Measurements from ENCODE around the gene PDE3B. TPM values are rescaled to one million over a fixed set of nuclear protein-coding genes. Genes with fewer than 3 reads are reported as not detected.

PDE3B gene
- total and polyA plus RNA-seq, 2 of the 8 experiments (the other 6 are each of a cell fraction or from before 2014, with no cell fraction given), result 2.7 to 10.9 TPM

GRCh38 chr11:14854057-14854456 is 210.5 kb downstream of the PDE3B start:
- H4K91ac ChIP-seq (replicated peaks; ENCODE audit: insufficient read length, low read length), result no peak overlapping the region
- no peaks in the 10 kb centered on the region for H3K27me3 ChIP-seq (replicated peaks in 1 of 4; ENCODE audit: control insufficient read depth in 3 of 4, extremely low read depth in 1 of 4, insufficient read depth in 3 of 4, low read length in 3 of 4)
- no peak overlapping the region for H3K4me2 ChIP-seq (ENCODE audit: insufficient read depth in 1 of 2, low read depth in 2 of 2, low read length in 2 of 2)
- no peak overlapping the region for H3K18ac ChIP-seq (ENCODE audit: extremely low read depth, low read length)
- H3K36me3 ChIP-seq (ENCODE audit: control insufficient read depth in 2 of 4, insufficient read depth in 4 of 4, low read length in 3 of 4), result no peaks in the 10 kb centered on the region
- no peak overlapping the region for H2BK5ac ChIP-seq (ENCODE audit: low read depth, low read length)
- no peak overlapping the region for H3K23ac ChIP-seq (ENCODE audit: insufficient read length)
- no peaks in the 10 kb centered on the region for H4K20me1 ChIP-seq (replicated peaks in 1 of 2; ENCODE audit: control insufficient read depth in 1 of 2, insufficient read depth in 2 of 2, low read length in 2 of 2)
- no peak overlapping the region for H4K8ac ChIP-seq (ENCODE audit: extremely low read depth, insufficient read depth, low read length)
- no peak overlapping the region for H2AK5ac ChIP-seq (ENCODE audit: low read depth, low read length)
- no peak overlapping the region for H3K56ac ChIP-seq (replicated peaks; ENCODE audit: insufficient read length, low read depth, low read length)
- H2BK20ac ChIP-seq (ENCODE audit: low read length), result no peak overlapping the region
- no peak overlapping the region for H3K27ac ChIP-seq (ENCODE audit: low read depth, low read length)
- no peak overlapping the region for H3K4ac ChIP-seq (replicated peaks; ENCODE audit: insufficient read length, low read depth, low read length)
- DNase-seq (ENCODE audit: low read depth in 1 of 2, low spot score in 2 of 2) (no peak), FAIRE-seq (no peak)
- POLR2A ChIA-PET (ENCODE audit: partially characterized antibody), result interaction anchor here (0.7 kb wide), 1 partner anchor 209 kb away, joined by 3 read pairs; no protein-coding TSS in a partner anchor
- H3K23me2 ChIP-seq (ENCODE audit: low read depth, low read length), result no peaks in the 10 kb centered on the region
- H4K5ac ChIP-seq (ENCODE audit: insufficient read length, low read depth, low read length), result no peak overlapping the region
- no peaks in the 10 kb centered on the region for H3K9me3 ChIP-seq (ENCODE audit: insufficient read depth in 2 of 2, low read depth in 1 of 2, low read length in 1 of 2)
- H3K79me2 ChIP-seq (ENCODE audit: control insufficient read depth in 1 of 2, insufficient read depth in 2 of 2, low read length in 2 of 2), result no peaks in the 10 kb centered on the region
- H3K9ac ChIP-seq (replicated peaks in 1 of 4; ENCODE audit: extremely low read depth in 1 of 4, low read depth in 3 of 4, low read length in 3 of 4), result no peak overlapping the region
- H3K4me3 ChIP-seq (ENCODE audit: extremely low read depth in 1 of 4, insufficient read depth in 2 of 4, low read depth in 3 of 4, low read length in 4 of 4), result no peak overlapping the region
- no peaks in the 10 kb centered on the region for H3K4me1 ChIP-seq (replicated peaks in 1 of 4; ENCODE audit: control insufficient read depth in 3 of 4, insufficient read depth in 4 of 4, low read length in 3 of 4)
- CTCF ChIA-PET (ENCODE audit: partially characterized antibody), result interaction anchor here (0.6 kb wide), 1 partner anchor 50 kb away, joined by 3 read pairs; no protein-coding TSS in a partner anchor
- H3K14ac ChIP-seq (ENCODE audit: insufficient read length), result no peak overlapping the region
- no peak overlapping the region for H2BK12ac ChIP-seq (ENCODE audit: low read depth, low read length)
- H2BK15ac ChIP-seq (ENCODE audit: low read length), result no peak overlapping the region
- no peak overlapping the region for H2AFZ ChIP-seq (ENCODE audit: low read length)
- no peak overlapping the region for H2BK120ac ChIP-seq (replicated peaks; ENCODE audit: low read depth, low read length)
- H3K79me1 ChIP-seq (ENCODE audit: low read depth, low read length), result no peaks in the 10 kb centered on the region
- no peak for TF ChIP-seq RFX5 (IDR thresholded peaks at IDR 0.05; ENCODE audit: borderline replicate concordance, low read depth, low read length)
- no peak for TF ChIP-seq RXRA (IDR thresholded peaks at IDR 0.05; ENCODE audit: insufficient read depth, low read depth, low read length)
- no peak for TF ChIP-seq SUZ12 (IDR thresholded peaks at IDR 0.05; ENCODE audit: low read length)
- TF ChIP-seq MAFK (IDR thresholded peaks at IDR 0.05; ENCODE audit: low read depth, low read length), result no peak
- no peak for TF ChIP-seq RNF2 (IDR thresholded peaks at IDR 0.05; ENCODE audit: borderline replicate concordance, low read depth, low read length, missing control alignments, poor library complexity, severe bottlenecking)
- no peak for TF ChIP-seq JUND (IDR thresholded peaks at IDR 0.05; ENCODE audit: low read length)
- TF ChIP-seq SP2 (IDR thresholded peaks at IDR 0.05; ENCODE audit: low read length), result no peak
- TF ChIP-seq, protein P1, sequence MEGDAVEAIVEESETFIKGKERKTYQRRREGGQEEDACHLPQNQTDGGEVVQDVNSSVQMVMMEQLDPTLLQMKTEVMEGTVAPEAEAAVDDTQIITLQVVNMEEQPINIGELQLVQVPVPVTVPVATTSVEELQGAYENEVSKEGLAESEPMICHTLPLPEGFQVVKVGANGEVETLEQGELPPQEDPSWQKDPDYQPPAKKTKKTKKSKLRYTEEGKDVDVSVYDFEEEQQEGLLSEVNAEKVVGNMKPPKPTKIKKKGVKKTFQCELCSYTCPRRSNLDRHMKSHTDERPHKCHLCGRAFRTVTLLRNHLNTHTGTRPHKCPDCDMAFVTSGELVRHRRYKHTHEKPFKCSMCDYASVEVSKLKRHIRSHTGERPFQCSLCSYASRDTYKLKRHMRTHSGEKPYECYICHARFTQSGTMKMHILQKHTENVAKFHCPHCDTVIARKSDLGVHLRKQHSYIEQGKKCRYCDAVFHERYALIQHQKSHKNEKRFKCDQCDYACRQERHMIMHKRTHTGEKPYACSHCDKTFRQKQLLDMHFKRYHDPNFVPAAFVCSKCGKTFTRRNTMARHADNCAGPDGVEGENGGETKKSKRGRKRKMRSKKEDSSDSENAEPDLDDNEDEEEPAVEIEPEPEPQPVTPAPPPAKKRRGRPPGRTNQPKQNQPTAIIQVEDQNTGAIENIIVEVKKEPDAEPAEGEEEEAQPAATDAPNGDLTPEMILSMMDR (IDR thresholded peaks at IDR 0.05; ENCODE audit: control extremely low read depth in 1 of 3, insufficient read depth in 1 of 3, low read depth in 1 of 3, low read length in 3 of 3), result no peak
- no peak for TF ChIP-seq CREB1 (IDR thresholded peaks at IDR 0.05)
- TF ChIP-seq SIRT6 (IDR thresholded peaks at IDR 0.05; ENCODE audit: low read length), result no peak
- TF ChIP-seq RBBP5 (IDR thresholded peaks at IDR 0.05; ENCODE audit: borderline replicate concordance, low read depth, low read length), result no peak
- no peak for TF ChIP-seq ATF3 (IDR thresholded peaks at IDR 0.05; ENCODE audit: insufficient read depth, low read depth, low read length)

All from H1 (cell line).